Upper lobe of right lung (tissue), 1 donor: ENCODE results near the gene AP1B1. TPM values are rescaled to one million over a fixed set of nuclear protein-coding genes. Genes with fewer than 3 reads are reported as not detected.

Experiments used
- ATAC-seq: fragments of 200-7000 bp; cut with Tn5 transposase; one replicate; pipeline ENCODE4 v1.9.1; 2020; ENCODE audit warnings: mild to moderate bottlenecking, moderate library complexity
- DNase-seq: peaks from one replicate; pipeline ENCODE4 v3.0.0-alpha.2; 2020
- H3K27ac ChIP-seq: fragments of 200-600 bp; one replicate; pipeline ENCODE4 v1.8.0; 2022
- H3K27me3 ChIP-seq: fragments of 200-600 bp; one replicate; pipeline ENCODE4 v1.8.0; 2022; ENCODE audit warnings: mild to moderate bottlenecking
- H3K36me3 ChIP-seq: fragments of 200-600 bp; one replicate; pipeline ENCODE4 v1.8.0; 2022
- H3K4me1 ChIP-seq: fragments of 200-600 bp; one replicate; pipeline ENCODE4 v1.8.0; 2022
- H3K4me3 ChIP-seq: fragments of 200-600 bp; one replicate; pipeline ENCODE4 v1.8.0; 2022; ENCODE audit warnings: mild to moderate bottlenecking
- H3K9me3 ChIP-seq: fragments of 200-600 bp; one replicate; pipeline ENCODE4 v1.8.0; 2022
- intact Hi-C: fragments of 100-400 bp; cut with DNase I; formaldehyde crosslinking; loops from one replicate; pipeline ENCODE4 v1.11.0; 2022
- total RNA-seq: library from RNA; stranded (reverse); fragmentation: NEBNext Ultra II Directional; extraction: Animal tissue kit (Norgen Biotek cat#: 25700); gene quantifications from one replicate; pipeline ENCODE4 v1.2.1, GENCODE V29; 2021
- TF ChIP-seq, protein P1 (sequence below): fragments of 200-600 bp; IDR thresholded peaks from one replicate; pipeline ENCODE4 v1.8.0; 2022; ENCODE audit warnings: antibody characterized with exemption
- donor health status: DM: no; HTN: yes; CAD: no; lungs with severe emphysema.

Gene AP1B1
- total RNA-seq, 1 donor from 2014 or later: 62.4 TPM

GRCh38 chr22:29328566-29329500, 59.5 kb downstream of the AP1B1 start:
- Histone ChIP-seq H3K27ac (no peak overlapping the region), H3K27me3 (no peaks in the 10 kb centered on the region), H3K4me3 (no peak overlapping the region), H3K36me3 (peaks cover 71% of the 10 kb centered on the region), H3K9me3 (no peaks in the 10 kb centered on the region), H3K4me1 (no peaks in the 10 kb centered on the region)
- TF ChIP-seq, protein P1, sequence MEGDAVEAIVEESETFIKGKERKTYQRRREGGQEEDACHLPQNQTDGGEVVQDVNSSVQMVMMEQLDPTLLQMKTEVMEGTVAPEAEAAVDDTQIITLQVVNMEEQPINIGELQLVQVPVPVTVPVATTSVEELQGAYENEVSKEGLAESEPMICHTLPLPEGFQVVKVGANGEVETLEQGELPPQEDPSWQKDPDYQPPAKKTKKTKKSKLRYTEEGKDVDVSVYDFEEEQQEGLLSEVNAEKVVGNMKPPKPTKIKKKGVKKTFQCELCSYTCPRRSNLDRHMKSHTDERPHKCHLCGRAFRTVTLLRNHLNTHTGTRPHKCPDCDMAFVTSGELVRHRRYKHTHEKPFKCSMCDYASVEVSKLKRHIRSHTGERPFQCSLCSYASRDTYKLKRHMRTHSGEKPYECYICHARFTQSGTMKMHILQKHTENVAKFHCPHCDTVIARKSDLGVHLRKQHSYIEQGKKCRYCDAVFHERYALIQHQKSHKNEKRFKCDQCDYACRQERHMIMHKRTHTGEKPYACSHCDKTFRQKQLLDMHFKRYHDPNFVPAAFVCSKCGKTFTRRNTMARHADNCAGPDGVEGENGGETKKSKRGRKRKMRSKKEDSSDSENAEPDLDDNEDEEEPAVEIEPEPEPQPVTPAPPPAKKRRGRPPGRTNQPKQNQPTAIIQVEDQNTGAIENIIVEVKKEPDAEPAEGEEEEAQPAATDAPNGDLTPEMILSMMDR: no peak
- ATAC-seq (no peak), DNase-seq (no peak)
- intact Hi-C loops: no loop called here

GRCh38 chr22:29328055-29328454, 60.3 kb downstream of the AP1B1 start:
- ATAC-seq: no peak
- no peak for DNase-seq
- TF ChIP-seq, protein P1: no peak
- Histone ChIP-seq H3K27ac (no peak overlapping the region), H3K4me3 (no peak overlapping the region), H3K9me3 (no peaks in the 10 kb centered on the region), H3K27me3 (no peaks in the 10 kb centered on the region), H3K36me3 (peaks cover 63% of the 10 kb centered on the region), H3K4me1 (no peaks in the 10 kb centered on the region)
- intact Hi-C loops: no loop called here

DNA sequence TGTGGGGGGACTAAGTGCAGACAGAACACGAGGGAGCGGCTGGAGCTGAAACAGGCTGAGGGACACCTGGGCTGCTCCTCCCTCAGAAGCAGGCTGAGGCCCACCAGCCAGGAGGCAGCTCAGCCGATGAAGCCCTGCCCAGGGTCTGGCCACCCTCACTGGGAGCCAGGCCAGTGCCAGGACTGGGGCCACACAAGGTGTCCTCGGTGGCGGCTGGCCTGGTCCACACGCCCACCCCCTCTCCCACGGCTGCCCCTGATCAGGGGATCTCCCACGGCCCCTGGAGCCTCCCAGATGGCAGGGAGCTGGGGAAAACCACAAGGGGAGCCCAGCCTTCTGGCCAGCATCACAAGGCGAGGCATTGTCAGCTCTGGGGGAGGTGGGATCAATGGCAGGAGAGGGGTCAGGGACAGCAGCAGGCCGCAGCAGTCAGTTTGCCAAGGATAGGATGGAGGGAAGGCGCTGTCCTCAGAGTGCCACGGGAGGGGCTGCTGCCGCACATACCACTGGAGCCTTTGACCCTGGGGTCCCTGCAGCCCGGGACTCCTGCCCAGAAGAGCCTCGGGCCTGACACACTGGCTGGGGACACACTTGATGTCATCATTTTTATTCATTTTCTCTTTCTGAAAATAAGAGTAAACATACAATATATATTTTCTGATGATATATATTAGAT, 61.1 kb downstream of the AP1B1 start:
- H3K27ac ChIP-seq: no peak overlapping the region
- no peak for DNase-seq

GRCh38 chr22:29326481-29326880, 61.9 kb downstream of the AP1B1 start:
- Histone ChIP-seq H3K9me3 (no peaks in the 10 kb centered on the region), H3K36me3 (peaks cover 48% of the 10 kb centered on the region), H3K27ac (no peak overlapping the region), H3K27me3 (no peaks in the 10 kb centered on the region), H3K4me3 (no peak overlapping the region), H3K4me1 (no peaks in the 10 kb centered on the region)
- DNase-seq (no peak), ATAC-seq (no peak)
- intact Hi-C loops: no loop called here
- TF ChIP-seq, protein P1: no peak

More for the DNA sequence above, 61.1 kb downstream of the AP1B1 start:
- H3K9me3 ChIP-seq: no peaks in the 10 kb centered on the region
- no peak overlapping the region for H3K4me3 ChIP-seq
- no peaks in the 10 kb centered on the region for H3K4me1 ChIP-seq
- H3K36me3 ChIP-seq: peaks cover 56% of the 10 kb centered on the region
- intact Hi-C loops: no loop called here
- TF ChIP-seq, protein P1: no peak
- ATAC-seq: peak; percentile 2
- H3K27me3 ChIP-seq: no peaks in the 10 kb centered on the region

GRCh38 chr22:29325785-29326315, 62.5 kb downstream of the AP1B1 start:
- no peak for ATAC-seq
- no peak for DNase-seq
- H3K4me3 ChIP-seq: no peak overlapping the region
- no peaks in the 10 kb centered on the region for H3K27me3 ChIP-seq
- intact Hi-C loops: no loop called here
- TF ChIP-seq, protein P1: no peak
- no peaks in the 10 kb centered on the region for H3K9me3 ChIP-seq
- peaks cover 44% of the 10 kb centered on the region for H3K36me3 ChIP-seq
- no peaks in the 10 kb centered on the region for H3K4me1 ChIP-seq
- no peak overlapping the region for H3K27ac ChIP-seq
